Liver (tissue), 9 donors: ENCODE data around the gene LHX6. TPM values are rescaled to one million over a fixed set of nuclear protein-coding genes. Genes with fewer than 3 reads are reported as not detected.

Source experiments
- DNase-seq: peaks from one replicate; pipeline ENCODE4 v3.0.0-alpha.2; 2017; ENCODE audit warnings: low spot score
- H3K27ac ChIP-seq, 2 donors: one replicate each; pipeline ENCODE4 v1.7.0; 2013; ENCODE audit warnings: inconsistent platforms in 2 of 2, low read length in 2 of 2, control low read depth in 1 of 2, low read depth in 1 of 2, mild to moderate bottlenecking in 1 of 2
- H3K27me3 ChIP-seq, 4 donors: one replicate each; pipeline versions ENCODE4 v1.6.1 to v1.7.0; 2013; ENCODE audit warnings: low read length in 3 of 4, inconsistent platforms in 1 of 4, mild to moderate bottlenecking in 1 of 4, moderate library complexity in 1 of 4; ENCODE audit not compliant: control insufficient read depth in 4 of 4, insufficient read depth in 4 of 4
- H3K36me3 ChIP-seq, 4 donors: one replicate each; pipeline versions ENCODE4 v1.6.1 to v1.7.0; 2013; ENCODE audit warnings: low read length in 3 of 4, mild to moderate bottlenecking in 3 of 4, low read depth in 1 of 4, moderate library complexity in 1 of 4; ENCODE audit not compliant: control insufficient read depth in 4 of 4, insufficient read depth in 3 of 4
- H3K4me1 ChIP-seq, 4 donors: one replicate each; pipeline versions ENCODE4 v1.6.1 to v1.7.0; 2013; ENCODE audit warnings: low read length in 3 of 4, mild to moderate bottlenecking in 3 of 4, moderate library complexity in 1 of 4; ENCODE audit not compliant: control insufficient read depth in 4 of 4, insufficient read depth in 4 of 4
- H3K4me3 ChIP-seq, 3 donors: one replicate each; pipeline versions ENCODE4 v1.6.1 to v1.7.0; 2013; ENCODE audit warnings: low read length in 3 of 3, control low read depth in 1 of 3, low read depth in 1 of 3, mild to moderate bottlenecking in 1 of 3
- H3K9ac ChIP-seq, 2 donors: one replicate each; pipeline ENCODE4 v1.7.0; 2013; ENCODE audit warnings: low read length in 2 of 2, mild to moderate bottlenecking in 2 of 2, moderate library complexity in 2 of 2, control low read depth in 1 of 2, low read depth in 1 of 2
- H3K9me3 ChIP-seq, 4 donors: one replicate each; pipeline versions ENCODE4 v1.6.1 to v1.7.0; 2013; ENCODE audit warnings: low read length in 3 of 4; ENCODE audit not compliant: control insufficient read depth in 4 of 4
- ATF3 ChIP-seq: IDR thresholded peaks from 2 replicates; pipeline ENCODE4 v1.6.1; 2016; ENCODE audit warnings: antibody characterized with exemption
- EGR1 ChIP-seq, 2 donors: IDR thresholded peaks; 2 replicates each; pipeline ENCODE4 v1.6.1; 2016 to 2018; ENCODE audit warnings: antibody characterized with exemption in 2 of 2, low read depth in 2 of 2
- FOXA1 ChIP-seq: IDR thresholded peaks from 2 replicates; pipeline ENCODE4 v1.6.1; 2016; ENCODE audit warnings: antibody characterized with exemption
- FOXA2 ChIP-seq: IDR thresholded peaks from 2 replicates; pipeline ENCODE4 v1.6.1; 2016; ENCODE audit warnings: antibody characterized with exemption
- GABPA ChIP-seq, 2 donors: IDR thresholded peaks in 1 of 2; conservative IDR thresholded peaks in 1 of 2; 2 replicates each; pipeline ENCODE4 v1.6.1; 2016; ENCODE audit warnings: antibody characterized with exemption in 2 of 2, mild to moderate bottlenecking in 1 of 2, moderate library complexity in 1 of 2
- HNF4A ChIP-seq, 2 donors: conservative IDR thresholded peaks; 2 replicates each; pipeline ENCODE4 v1.6.1; 2016; ENCODE audit warnings: antibody characterized with exemption in 2 of 2, mild to moderate bottlenecking in 2 of 2
- HNF4G ChIP-seq: IDR thresholded peaks from 2 replicates; pipeline ENCODE4 v1.6.1; 2016; ENCODE audit warnings: antibody characterized with exemption
- MAX ChIP-seq: IDR thresholded peaks from 2 replicates; pipeline ENCODE4 v1.6.1; 2016; ENCODE audit warnings: antibody characterized with exemption
- NR2F2 ChIP-seq: IDR thresholded peaks from 2 replicates; pipeline ENCODE4 v1.6.1; 2016; ENCODE audit warnings: antibody characterized with exemption
- RAD21 ChIP-seq, 2 donors: IDR thresholded peaks; 2 replicates each; pipeline ENCODE4 v1.6.1; 2016; ENCODE audit warnings: antibody characterized with exemption in 2 of 2, mild to moderate bottlenecking in 2 of 2
- SP1 ChIP-seq: IDR thresholded peaks from 2 replicates; pipeline ENCODE4 v1.6.1; 2018; ENCODE audit warnings: antibody characterized with exemption, mild to moderate bottlenecking
- TAF1 ChIP-seq: conservative IDR thresholded peaks from 2 replicates; pipeline ENCODE4 v1.6.1; 2016; ENCODE audit warnings: antibody characterized with exemption, mild to moderate bottlenecking
- YY1 ChIP-seq: IDR thresholded peaks from 2 replicates; pipeline ENCODE4 v1.6.1; 2016; ENCODE audit warnings: antibody characterized with exemption, mild to moderate bottlenecking
- WGBS: extraction: QIAGEN DNeasy Blood & Tissue Kit; methylation state at CpG from one replicate; pipeline ENCODE4 v1.1.7; 2013; 5-methylcytosine and 5-hydroxymethylcytosine counted together
- polyA plus RNA-seq, 2 donors: library from polyadenylated mRNA; stranded (reverse) in 1 of 2; unstranded in 1 of 2; fragments of 200-250 nt in 1 of 2; fragments of >200 nt in 1 of 2; fragmentation: Nextera tagmentation in 1 of 2; extraction: Ambion mirVana in 1 of 2; gene quantifications; one replicate each; pipeline versions ENCODE4 v1.2.1 to v1.2.3, GENCODE V29; 2013 to 2015
- total RNA-seq, 2 donors: library from RNA; depleted of rRNA; stranded (reverse); fragments of >200 nt; gene quantifications; one replicate each; pipeline ENCODE4 v1.2.3, GENCODE V29; 2014
- TF ChIP-seq, protein P1 (sequence below): fragments of 150-350 bp; IDR thresholded peaks from 2 replicates; pipeline ENCODE4 v1.5.1; 2017; ENCODE audit warnings: improper control_type of control experiment, low read depth, low read length; ENCODE audit not compliant: missing input control
- TF ChIP-seq, protein P2 (sequence below): IDR thresholded peaks from 2 replicates; pipeline ENCODE4 v1.6.1; 2016; ENCODE audit warnings: antibody characterized with exemption, mild to moderate bottlenecking
- TF ChIP-seq, protein P3 (sequence below): IDR thresholded peaks from 2 replicates; pipeline ENCODE4 v1.6.1; 2016; ENCODE audit warnings: antibody characterized with exemption
- donor health status: healthy.
- donor health status: healthy.
- donor health status: healthy.
- donor health status: healthy.
- donor health status: healthy.

LHX6 gene
- total and polyA plus RNA-seq, 4 donors = 0.05 to 0.33 (median 0.18) TPM

- Histone ChIP-seq H3K27me3 (no peaks in the 10 kb centered on the region), H3K27ac (no peak overlapping the region), H3K9me3 (no peaks in the 10 kb centered on the region), H3K4me3 (no peak overlapping the region), H3K4me1 (no peaks in the 10 kb centered on the region), H3K9ac (no peak overlapping the region), H3K36me3 (peaks cover 2 to 35% (median 26%) of the 10 kb centered on the region in 4 donors)
- no peak for DNase-seq
- 95% methylated on average over 5 of the region's 5 CpGs for WGBS
- TF ChIP-seq HNF4G = no peak
- TF ChIP-seq RAD21 (IDR thresholded peaks at IDR 0.05) = no peak
These were observed 27.4 kb upstream of the LHX6 start for GRCh38 chr9:122256206-122256605.

GRCh38 chr9:122254761-122255160, 26.0 kb upstream of the LHX6 start:
- TF ChIP-seq, protein P1, sequence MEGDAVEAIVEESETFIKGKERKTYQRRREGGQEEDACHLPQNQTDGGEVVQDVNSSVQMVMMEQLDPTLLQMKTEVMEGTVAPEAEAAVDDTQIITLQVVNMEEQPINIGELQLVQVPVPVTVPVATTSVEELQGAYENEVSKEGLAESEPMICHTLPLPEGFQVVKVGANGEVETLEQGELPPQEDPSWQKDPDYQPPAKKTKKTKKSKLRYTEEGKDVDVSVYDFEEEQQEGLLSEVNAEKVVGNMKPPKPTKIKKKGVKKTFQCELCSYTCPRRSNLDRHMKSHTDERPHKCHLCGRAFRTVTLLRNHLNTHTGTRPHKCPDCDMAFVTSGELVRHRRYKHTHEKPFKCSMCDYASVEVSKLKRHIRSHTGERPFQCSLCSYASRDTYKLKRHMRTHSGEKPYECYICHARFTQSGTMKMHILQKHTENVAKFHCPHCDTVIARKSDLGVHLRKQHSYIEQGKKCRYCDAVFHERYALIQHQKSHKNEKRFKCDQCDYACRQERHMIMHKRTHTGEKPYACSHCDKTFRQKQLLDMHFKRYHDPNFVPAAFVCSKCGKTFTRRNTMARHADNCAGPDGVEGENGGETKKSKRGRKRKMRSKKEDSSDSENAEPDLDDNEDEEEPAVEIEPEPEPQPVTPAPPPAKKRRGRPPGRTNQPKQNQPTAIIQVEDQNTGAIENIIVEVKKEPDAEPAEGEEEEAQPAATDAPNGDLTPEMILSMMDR = no peak
- TF ChIP-seq EGR1 (IDR thresholded peaks at IDR 0.05; ENCODE audit: low read depth in 2 of 2) (no peak), FOXA2 (no peak), GABPA (IDR thresholded peaks at IDR 0.05 in 1 of 2, conservative IDR thresholded peaks at IDR 0.05 in 1 of 2) (no peak), HNF4A (conservative IDR thresholded peaks at IDR 0.05) (no peak), NR2F2 (no peak), RAD21 (IDR thresholded peaks at IDR 0.05) (no peak), FOXA1 (no peak), ATF3 (no peak), TAF1 (no peak), YY1 (no peak), MAX (no peak), SP1 (no peak)
- TF ChIP-seq, protein P2, sequence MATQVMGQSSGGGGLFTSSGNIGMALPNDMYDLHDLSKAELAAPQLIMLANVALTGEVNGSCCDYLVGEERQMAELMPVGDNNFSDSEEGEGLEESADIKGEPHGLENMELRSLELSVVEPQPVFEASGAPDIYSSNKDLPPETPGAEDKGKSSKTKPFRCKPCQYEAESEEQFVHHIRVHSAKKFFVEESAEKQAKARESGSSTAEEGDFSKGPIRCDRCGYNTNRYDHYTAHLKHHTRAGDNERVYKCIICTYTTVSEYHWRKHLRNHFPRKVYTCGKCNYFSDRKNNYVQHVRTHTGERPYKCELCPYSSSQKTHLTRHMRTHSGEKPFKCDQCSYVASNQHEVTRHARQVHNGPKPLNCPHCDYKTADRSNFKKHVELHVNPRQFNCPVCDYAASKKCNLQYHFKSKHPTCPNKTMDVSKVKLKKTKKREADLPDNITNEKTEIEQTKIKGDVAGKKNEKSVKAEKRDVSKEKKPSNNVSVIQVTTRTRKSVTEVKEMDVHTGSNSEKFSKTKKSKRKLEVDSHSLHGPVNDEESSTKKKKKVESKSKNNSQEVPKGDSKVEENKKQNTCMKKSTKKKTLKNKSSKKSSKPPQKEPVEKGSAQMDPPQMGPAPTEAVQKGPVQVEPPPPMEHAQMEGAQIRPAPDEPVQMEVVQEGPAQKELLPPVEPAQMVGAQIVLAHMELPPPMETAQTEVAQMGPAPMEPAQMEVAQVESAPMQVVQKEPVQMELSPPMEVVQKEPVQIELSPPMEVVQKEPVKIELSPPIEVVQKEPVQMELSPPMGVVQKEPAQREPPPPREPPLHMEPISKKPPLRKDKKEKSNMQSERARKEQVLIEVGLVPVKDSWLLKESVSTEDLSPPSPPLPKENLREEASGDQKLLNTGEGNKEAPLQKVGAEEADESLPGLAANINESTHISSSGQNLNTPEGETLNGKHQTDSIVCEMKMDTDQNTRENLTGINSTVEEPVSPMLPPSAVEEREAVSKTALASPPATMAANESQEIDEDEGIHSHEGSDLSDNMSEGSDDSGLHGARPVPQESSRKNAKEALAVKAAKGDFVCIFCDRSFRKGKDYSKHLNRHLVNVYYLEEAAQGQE = no peak
- TF ChIP-seq, protein P3, sequence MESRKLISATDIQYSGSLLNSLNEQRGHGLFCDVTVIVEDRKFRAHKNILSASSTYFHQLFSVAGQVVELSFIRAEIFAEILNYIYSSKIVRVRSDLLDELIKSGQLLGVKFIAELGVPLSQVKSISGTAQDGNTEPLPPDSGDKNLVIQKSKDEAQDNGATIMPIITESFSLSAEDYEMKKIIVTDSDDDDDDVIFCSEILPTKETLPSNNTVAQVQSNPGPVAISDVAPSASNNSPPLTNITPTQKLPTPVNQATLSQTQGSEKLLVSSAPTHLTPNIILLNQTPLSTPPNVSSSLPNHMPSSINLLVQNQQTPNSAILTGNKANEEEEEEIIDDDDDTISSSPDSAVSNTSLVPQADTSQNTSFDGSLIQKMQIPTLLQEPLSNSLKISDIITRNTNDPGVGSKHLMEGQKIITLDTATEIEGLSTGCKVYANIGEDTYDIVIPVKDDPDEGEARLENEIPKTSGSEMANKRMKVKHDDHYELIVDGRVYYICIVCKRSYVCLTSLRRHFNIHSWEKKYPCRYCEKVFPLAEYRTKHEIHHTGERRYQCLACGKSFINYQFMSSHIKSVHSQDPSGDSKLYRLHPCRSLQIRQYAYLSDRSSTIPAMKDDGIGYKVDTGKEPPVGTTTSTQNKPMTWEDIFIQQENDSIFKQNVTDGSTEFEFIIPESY = no peak
- Histone ChIP-seq H3K4me1 (no peaks in the 10 kb centered on the region), H3K4me3 (no peak overlapping the region), H3K36me3 (peaks cover 2 to 35% (median 26%) of the 10 kb centered on the region in 4 donors), H3K9me3 (no peaks in the 10 kb centered on the region), H3K27ac (no peak overlapping the region), H3K9ac (no peak overlapping the region), H3K27me3 (no peaks in the 10 kb centered on the region)
- no peak for DNase-seq
- WGBS = 93% methylated on average over 3 of the region's 3 CpGs
